ENCODE data around the gene OR6C65. TPM values are rescaled to one million over a fixed set of nuclear protein-coding genes. Genes with fewer than 3 reads are reported as not detected.
"Not testable (repeated sequence)": the region's sequence is repeated elsewhere in the genome, so short reads cannot be mapped to it uniquely, and the experiment has no call there.

Gene OR6C65
- total RNA-seq, 6 experiments from 2014 or later: not detected

GRCh38 chr12:55416961-55417360 is 16.6 kb downstream of the OR6C65 start:
- H3K27ac Mint-ChIP-seq: no peak overlapping the region
- H3K9me3 Mint-ChIP-seq: peaks cover 23% of the 10 kb centered on the region
- no peaks in the 10 kb centered on the region for H3K36me3 Mint-ChIP-seq (ENCODE audit: low read depth)
- DNase-seq: no peak
- TF ChIP-seq, protein P1, sequence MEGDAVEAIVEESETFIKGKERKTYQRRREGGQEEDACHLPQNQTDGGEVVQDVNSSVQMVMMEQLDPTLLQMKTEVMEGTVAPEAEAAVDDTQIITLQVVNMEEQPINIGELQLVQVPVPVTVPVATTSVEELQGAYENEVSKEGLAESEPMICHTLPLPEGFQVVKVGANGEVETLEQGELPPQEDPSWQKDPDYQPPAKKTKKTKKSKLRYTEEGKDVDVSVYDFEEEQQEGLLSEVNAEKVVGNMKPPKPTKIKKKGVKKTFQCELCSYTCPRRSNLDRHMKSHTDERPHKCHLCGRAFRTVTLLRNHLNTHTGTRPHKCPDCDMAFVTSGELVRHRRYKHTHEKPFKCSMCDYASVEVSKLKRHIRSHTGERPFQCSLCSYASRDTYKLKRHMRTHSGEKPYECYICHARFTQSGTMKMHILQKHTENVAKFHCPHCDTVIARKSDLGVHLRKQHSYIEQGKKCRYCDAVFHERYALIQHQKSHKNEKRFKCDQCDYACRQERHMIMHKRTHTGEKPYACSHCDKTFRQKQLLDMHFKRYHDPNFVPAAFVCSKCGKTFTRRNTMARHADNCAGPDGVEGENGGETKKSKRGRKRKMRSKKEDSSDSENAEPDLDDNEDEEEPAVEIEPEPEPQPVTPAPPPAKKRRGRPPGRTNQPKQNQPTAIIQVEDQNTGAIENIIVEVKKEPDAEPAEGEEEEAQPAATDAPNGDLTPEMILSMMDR (IDR thresholded peaks at IDR 0.05): no peak
- no peaks in the 10 kb centered on the region for H3K4me1 Mint-ChIP-seq (ENCODE audit: low read depth)
- H3K4me3 Mint-ChIP-seq: no peak overlapping the region
- no peaks in the 10 kb centered on the region for H3K27me3 Mint-ChIP-seq (ENCODE audit: insufficient read depth)

DNA sequence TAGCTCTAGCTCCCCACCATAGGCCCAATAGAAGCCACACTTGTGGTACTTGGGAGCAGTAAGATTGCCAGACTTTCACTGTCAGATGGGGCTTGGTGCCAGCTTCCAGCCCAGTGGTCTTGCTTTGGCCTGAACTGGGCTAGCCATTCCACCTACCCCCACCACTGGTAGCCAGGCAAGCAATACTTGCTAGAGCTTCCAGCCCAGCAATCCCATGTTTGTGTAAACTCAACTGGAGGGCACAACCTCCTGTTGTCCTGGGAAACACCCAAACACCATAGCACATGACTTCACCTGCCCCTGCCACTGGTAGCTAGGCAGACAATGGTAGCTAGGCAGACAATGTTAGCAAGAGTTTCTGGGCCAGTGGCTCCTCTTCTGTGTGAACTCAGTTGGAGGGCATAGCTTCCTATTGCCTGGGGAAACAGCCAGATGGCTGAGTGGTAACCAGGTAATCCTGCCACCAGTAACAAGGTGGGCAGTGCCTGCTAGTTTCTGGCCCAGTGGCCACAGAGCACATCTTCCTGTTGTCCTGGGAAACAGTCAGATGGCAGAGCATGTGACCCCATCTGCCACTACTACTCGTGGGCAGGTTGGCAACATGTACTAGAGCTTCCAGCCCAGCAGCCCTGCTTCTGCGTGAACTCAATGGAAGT is 20.1 kb downstream of the OR6C65 start:
- peaks cover 19% of the 10 kb centered on the region for H3K9me3 Mint-ChIP-seq
- no peak overlapping the region for H3K27ac Mint-ChIP-seq
- H3K4me1 Mint-ChIP-seq (ENCODE audit: low read depth): no peaks in the 10 kb centered on the region
- H3K27me3 Mint-ChIP-seq (ENCODE audit: insufficient read depth): no peaks in the 10 kb centered on the region
- H3K4me3 Mint-ChIP-seq: no peak overlapping the region
- H3K36me3 Mint-ChIP-seq (ENCODE audit: low read depth): no peaks in the 10 kb centered on the region
- TF ChIP-seq, protein P1 (IDR thresholded peaks at IDR 0.05): no peak
- no peak for DNase-seq

GRCh38 chr12:55425954-55426353 is 25.6 kb downstream of the OR6C65 start, which contains the start of gene OR6C76:
OR6C76 (plus strand) TSS chr12:55426254; CDS start chr12:55426254, 0 bp downstream.
- Mint-ChIP-seq H3K27me3 (ENCODE audit: insufficient read depth) (no peaks in the 10 kb centered on the region), H3K9me3 (peaks cover 19% of the 10 kb centered on the region), H3K36me3 (ENCODE audit: low read depth) (no peaks in the 10 kb centered on the region), H3K27ac (no peak within 1 kb of the TSS), H3K4me3 (no peak within 1 kb of the TSS), H3K4me1 (ENCODE audit: low read depth) (no peaks in the 10 kb centered on the region)
- no peak for DNase-seq
- TF ChIP-seq, protein P1 (IDR thresholded peaks at IDR 0.05): no peak

DNA sequence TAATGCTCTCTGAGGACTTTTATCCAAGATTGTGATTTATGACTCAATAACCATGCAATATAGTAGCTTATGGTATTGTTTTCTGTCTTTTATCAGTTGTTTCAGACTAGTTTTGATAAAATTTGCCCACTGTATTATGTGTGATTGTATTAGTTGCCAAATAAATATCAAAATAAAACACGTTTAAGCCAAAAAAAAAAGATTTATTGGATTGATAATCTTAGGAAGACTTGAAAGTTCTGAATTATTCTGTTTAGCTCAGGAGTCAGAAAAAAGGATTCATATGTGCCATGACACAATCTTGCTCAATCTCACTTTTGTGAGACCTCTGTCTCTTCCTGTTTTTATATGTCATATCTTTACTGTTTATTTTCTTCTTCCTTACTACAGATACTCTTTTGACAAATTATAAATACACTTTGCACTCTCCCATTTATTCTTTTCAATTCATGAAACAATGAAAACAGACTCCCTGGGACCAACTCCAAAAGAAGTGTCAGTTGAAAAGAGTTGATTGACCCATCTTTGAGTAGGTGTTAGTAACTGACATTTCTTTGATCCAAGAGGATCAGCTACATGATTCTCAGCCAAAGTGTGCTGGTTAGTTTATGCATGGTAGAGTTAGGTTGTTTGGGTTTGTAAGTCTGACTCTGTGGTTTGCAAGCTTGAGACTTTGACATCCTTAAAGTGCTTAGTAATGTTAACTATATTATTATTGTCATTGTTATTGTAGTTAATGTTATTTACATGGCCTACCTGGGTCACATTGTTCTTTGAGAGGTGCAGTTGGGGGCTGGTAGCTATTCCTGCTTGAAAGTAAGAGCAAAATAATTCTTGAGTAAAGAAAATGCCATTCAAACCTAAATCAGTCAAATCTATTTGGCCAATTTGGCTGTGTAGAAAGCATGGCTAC is 28.3 kb downstream of the OR6C65 start:
- Mint-ChIP-seq H3K9me3 (peaks cover 27% of the 10 kb centered on the region), H3K4me3 (no peak overlapping the region), H3K36me3 (ENCODE audit: low read depth) (0 out of 2 replicates have a peak, but pooled peaks cover 4% of the 10 kb centered on the region), H3K27ac (no peak overlapping the region), H3K27me3 (ENCODE audit: insufficient read depth) (no peaks in the 10 kb centered on the region), H3K4me1 (ENCODE audit: low read depth) (no peaks in the 10 kb centered on the region)
- DNase-seq: no peak
- TF ChIP-seq, protein P1 (IDR thresholded peaks at IDR 0.05): no peak

DNA sequence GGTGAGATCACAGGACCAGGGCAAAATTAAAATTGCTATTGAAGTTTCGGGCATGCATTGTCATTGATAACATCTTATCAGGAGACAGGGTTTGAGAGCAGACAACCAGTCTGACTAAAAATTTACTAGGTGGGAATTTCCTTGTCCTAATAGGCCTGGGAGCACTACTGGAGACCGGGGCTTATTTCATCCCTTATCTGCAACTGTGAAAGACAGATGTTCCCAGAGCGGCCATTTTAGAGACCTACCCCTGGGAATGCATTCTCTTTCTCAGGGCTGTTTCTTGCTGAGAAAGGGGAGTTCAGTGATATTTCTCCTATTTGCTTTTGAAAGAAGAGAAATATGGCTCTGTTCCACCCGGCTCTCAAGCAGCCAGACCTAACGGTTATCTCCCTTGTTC is 40.9 kb downstream of the OR6C65 start:
- not testable (repeated sequence) for H3K4me3 Mint-ChIP-seq; DNase-seq; H3K4me1 Mint-ChIP-seq (ENCODE audit: low read depth); H3K36me3 Mint-ChIP-seq (ENCODE audit: low read depth); H3K27me3 Mint-ChIP-seq (ENCODE audit: insufficient read depth); H3K27ac Mint-ChIP-seq
- peaks cover 30% of the 10 kb centered on the region for H3K9me3 Mint-ChIP-seq

DNA sequence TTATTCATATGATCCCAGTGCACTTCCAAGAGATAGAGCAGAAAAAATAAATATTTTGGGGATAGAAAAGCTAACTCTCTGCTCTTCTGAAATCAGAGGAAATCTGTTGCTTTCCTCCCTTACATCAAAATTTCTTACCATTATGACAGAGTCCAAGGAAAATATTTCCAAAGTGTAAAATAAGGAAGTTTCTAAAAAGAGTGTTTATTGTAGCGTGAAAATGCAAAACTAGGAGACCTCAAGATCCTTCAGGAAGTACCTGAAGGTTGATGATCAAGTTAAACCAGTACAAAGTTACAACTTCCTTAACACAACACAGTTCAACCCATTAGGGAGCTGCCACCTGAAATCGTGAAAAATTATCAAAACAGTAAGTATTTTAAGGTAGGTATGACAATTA is 43.4 kb downstream of the OR6C65 start, which contains the start of gene OR6C2:
Gene OR6C2 (plus strand): TSS at position 301 of the 400 bp plus-strand sequence. CDS start 8,138 bp downstream, outside the sequence.
- H3K27ac Mint-ChIP-seq: no peak within 1 kb of the TSS
- TF ChIP-seq, protein P1 (IDR thresholded peaks at IDR 0.05): no peak
- DNase-seq: no peak
- no peaks in the 10 kb centered on the region for H3K36me3 Mint-ChIP-seq (ENCODE audit: low read depth)
- H3K27me3 Mint-ChIP-seq (ENCODE audit: insufficient read depth): no peaks in the 10 kb centered on the region
- H3K4me1 Mint-ChIP-seq (ENCODE audit: low read depth): no peaks in the 10 kb centered on the region
- H3K9me3 Mint-ChIP-seq: peaks cover 33% of the 10 kb centered on the region
- H3K4me3 Mint-ChIP-seq: no peak within 1 kb of the TSS

Data from HFFc6 (cell line).